GM21367 (cell line): Measurements from ENCODE around the gene LETM1.

Experiments used
- ATAC-seq: cut with Tn5 transposase; IDR thresholded peaks from one replicate; pipeline ENCODE4 v1.9.1; 2021; ENCODE audit not compliant: unreplicated experiment

LETM1 gene

DNA sequence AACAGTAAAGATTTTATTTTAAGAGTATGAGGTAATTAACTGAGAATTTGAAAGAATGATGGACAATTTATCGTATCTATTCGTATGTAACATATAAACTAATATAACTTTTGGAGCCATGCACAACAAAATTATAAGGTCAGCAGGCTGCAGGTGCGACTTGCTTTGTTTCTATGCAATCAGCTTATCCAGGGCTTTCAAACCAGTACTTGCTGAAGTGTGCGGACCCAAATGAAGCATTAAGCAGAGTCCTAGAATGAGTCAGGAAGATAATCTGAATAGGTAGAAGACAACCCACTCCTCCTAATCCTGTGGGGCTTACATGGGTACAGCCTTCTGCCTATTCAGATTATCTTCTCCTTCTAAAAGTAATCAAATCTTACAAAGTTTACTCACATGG, 17.3 kb upstream of the LETM1 start:
- no peak for ATAC-seq

DNA sequence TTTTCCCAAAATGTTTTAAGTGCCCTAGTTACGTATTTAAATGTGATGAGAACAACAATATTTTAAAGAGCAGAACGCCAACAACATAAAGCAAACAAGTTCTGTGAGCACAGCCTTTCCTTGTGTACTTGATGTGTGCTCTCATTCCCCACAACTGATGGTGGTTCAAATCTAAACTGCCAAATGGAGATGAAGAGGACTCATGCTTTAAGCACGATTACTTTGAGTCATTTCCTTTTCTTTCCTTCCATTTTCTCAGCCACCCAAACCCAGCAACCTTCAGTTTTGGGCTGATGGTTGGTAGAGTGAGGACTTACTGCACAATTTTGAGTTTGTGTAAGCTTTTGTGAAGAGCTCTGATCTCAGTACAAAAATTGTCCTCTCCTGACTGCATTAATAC, 16.9 kb upstream of the LETM1 start:
- no peak for ATAC-seq

DNA sequence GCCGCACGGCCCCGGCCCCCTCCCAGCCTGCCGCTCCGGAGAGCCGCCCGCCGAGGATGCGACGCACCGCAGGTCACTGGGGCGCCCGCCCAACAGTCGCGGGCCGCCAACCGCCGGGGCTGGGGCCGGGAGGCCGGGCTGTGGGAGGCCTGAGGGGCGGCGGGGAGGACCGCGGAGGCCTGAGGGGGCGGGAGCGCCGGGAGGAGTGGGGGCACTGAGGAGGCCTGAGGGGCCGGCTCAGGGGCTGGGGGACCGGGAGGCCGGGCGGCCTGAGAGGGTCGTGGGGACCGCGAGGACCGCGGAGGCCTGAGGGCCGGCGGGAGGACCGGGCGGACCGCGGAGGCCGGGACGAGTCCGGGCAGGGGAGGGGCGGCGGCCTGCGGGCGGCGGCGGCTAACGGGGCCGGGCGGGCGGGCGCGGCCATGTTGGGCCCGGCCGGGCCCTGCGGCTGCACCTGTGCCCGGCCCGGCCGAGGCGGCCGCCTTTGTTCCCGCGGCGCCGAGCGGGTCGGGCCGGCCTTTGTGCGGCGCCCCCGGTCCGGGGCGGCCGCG, 15.6 kb upstream of the LETM1 start:
- peak; percentile 14 for ATAC-seq

DNA sequence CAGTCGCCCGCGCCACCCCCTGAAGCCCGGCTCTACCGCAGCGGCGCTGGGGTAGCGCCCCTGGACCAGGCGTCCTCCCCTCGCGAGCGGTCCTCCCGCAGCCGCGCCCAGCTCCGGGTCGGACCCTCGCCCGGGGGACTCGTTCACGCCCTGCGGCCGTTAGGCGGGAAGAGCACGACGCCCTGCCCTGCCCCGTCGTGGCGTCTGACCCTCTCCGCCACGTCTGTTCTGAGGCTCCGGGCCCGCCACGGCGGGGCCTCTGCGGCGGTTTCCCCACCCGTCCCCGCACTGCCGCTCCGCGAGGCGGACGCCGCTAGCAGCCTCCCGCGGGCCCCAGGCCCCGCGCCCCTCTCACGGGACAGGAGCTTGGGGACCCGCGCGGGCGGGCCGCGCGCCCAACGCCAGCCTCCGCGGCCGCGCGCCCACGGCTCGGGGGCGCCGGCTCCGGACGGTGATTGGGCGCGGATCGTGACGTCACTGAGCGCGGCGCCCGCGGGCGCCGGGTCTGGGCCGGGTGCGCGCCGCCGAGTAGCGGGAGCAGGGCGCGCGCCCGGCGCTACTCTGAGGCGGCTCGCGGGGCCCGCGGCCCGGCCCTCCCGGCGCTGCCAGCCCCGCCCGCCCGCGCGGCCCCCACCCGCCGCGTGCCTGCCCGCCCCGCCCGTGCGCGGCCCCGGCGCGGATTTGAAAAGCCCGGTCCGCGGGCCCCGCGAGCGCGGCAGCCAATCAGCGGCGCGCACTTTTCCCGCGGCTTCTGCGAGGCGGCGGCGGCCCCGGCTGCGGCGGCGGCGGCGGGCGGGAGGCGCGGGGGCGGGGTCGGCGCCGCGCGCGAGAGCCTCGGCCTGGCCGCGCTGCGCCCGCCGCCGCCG, 14.9 kb upstream of the LETM1 start, which contains the start of gene NSD2:
Gene NSD2 (plus strand): TSS at position 816 of the 866 bp plus-strand sequence. CDS start 29,262 bp downstream, outside the sequence.
- peak; percentile 37 for ATAC-seq

DNA sequence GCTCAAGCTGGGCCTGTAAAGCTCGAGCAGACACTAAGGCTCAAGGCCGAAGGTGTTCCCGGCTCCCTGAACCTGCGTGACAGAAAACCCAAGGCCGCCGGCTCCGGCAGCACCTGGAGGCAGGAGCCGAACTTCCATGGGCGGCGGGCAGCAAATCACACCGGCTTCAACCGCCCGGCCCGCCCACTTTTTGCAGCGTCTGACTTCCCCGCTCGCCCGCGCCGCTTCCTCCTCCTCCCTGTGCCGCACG, 14.3 kb upstream of the LETM1 start:
- peak; percentile 46 for ATAC-seq

DNA sequence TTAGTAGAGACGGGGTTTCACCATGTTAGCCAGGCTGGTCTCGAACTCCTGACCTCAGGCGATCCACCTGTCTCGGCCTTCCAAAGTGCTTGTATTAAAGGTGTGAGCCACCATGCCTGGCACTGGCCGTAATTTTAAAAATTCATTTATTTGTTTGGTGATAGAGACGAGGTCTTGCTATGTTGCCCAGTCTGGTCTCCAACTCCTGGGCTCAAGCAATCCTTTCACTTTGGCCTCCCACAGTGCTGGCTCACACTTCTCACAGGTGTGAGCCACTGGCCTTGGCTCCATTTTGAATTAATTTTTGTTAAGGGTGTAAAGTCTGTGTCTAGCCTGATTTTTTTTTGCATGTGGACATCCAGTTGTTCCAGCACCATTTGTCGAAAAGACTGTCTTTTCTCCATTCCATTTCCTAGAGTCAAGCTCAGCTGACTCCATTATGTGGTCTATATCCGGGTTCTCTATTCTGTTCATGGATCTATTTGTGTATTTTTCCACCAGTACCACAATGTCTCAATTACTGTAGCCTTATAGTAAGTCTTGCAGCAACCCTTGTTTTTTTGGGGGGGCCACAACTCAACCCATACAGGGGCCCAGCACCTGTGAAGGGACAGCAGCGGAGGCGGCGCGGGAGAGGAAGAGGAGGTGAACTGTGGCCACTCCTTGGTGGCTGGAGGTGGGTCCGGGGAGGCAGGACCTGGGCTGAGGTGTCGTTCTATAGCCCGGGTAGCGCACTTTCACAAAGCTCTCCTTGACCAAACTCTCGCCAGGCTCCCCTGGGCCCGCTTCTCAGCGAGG, 13.8 kb upstream of the LETM1 start:
- peak; percentile 13 for ATAC-seq

DNA sequence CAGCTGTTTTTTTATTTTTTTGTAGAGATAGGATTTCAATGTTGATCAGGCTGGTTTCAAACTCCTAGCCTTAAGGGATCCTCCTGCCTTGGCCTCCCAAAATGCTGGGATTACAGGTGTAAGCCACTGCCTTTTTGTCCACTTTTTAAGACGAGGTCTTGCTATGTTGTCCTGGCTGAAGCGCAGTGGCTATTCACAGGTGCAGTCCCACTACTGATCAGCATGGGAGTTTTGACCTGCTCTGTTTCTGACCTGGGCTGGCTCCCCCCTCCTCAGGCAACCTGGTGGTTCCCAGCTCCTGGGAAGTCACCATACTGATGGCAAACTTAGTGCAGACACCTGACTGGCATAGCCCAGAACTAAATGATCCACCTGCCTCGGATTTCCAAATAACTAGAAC, 13.0 kb upstream of the LETM1 start:
- ATAC-seq, result no peak

DNA sequence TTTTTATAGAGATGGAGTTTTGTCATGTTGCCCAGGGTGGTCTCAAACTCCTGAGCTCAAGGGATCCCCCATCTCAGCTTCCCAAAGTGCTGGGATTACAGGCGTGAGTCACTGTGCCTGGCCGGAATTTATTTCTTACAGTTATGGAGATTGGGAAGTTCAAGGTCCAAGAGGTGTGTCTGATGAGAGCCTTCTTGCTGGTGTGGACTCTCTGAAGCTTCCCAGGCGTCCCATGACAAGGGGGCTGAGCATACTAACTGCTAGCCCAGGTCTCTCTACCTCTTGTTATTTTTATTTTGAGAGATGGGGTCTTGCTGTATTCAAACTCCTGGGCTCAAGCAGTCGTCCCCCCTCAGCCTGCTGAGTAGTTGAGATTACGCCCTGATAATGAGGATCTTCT, 12.3 kb upstream of the LETM1 start:
- ATAC-seq, result no peak

DNA sequence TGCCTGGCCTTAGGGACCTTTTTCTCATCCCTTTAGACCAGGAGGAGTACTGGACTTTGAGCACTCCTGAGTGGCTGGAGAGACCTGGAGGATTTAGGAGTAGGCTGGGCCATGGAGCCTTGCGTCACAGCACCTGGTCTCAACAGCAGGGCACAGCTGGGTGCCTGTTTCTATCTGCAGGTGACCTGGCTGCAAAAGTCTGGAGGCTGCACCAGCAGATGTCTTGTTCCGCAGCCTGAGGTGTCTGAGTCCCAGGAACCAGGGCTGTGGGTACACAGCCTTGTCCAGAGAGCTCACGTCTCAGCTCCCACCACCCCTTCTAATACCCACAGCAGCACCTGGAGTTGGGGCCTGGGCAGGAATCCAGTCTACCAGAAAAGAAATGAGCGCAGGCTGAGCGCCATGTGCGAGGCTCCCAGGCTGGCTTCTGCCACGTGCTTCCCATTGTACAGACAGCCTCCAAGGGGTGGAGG, 10.3 kb upstream of the LETM1 start:
- no peak for ATAC-seq

DNA sequence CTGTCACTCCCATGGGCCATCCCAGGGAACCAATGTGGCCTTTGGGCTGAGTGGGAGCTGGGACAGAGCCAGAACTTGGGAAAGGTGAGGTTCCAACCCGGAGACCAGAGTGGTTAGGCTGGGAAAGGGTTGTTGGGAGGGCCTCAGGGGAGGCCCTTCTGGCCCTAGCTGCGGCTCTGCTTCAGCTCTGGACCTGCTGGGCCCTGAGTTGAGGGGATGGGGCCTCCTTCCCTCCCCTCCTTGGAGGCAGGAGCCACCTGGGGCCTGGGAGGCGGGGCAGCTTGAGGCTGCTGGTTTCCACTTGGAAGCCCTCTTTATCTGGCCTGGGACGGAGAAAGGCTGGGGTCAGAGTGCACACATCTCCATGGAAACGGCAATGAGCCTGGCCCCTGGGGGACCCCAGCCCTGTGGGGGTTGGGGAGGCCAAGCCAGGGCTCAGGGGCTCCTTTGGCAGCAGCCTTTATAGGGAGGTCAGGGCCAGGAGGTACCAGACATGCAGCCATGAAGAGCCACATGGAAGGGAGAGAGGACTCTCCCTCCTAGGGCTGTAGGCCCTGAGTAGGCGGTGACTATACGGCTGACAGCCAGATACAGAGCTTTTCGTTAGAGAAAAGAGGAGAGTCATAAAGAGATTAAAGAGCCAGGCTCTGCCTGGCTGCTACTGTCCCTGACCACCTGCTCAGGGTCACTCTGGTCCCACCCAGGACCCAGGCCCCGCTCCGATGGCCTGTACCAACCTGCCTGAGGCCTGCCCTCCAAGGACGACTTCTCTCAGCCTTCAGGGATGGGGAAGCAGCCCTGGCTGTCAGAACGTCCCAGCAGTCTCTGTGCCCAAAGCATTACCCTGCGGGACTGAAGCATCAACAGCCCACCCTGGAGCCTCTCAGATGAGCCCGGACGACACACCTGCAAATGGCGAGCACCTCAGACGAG, 8.4 kb upstream of the LETM1 start:
- ATAC-seq, result no peak

DNA sequence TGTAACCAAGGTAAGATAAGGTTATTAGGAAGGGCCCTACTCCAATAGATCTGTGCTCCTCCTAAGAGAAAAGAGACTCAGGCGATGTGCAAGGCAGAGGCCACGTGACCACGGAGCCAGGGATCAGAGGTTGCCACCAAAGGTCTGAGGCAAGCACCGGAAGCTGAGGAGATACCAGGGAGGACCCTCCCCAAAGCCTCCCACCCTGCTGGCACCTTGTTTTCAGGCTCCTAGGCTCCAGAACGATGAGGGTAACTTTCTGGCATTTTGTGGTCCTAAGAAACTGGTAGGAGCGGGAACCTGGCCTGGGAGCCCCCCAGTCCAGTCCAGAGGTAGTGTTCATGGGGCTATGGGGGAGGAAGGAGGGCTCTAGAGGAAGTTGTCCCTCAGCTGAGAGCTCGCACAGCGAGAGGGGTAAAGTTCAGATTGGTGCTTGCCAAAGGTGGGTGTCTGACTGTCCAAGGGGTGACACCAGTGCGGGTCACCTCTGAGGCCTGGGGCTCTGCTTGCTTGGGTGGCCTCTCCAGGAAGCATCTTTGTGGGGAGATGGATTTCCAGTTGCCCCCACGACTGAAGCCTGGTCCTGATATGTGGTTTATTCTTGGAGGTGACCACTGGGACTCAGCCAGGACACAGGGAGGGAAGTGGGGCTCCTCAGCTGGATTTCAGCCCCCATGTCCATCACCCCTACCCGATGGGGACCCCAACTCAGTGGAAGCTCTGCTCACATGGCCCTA, 7.5 kb upstream of the LETM1 start:
- ATAC-seq, result no peak

DNA sequence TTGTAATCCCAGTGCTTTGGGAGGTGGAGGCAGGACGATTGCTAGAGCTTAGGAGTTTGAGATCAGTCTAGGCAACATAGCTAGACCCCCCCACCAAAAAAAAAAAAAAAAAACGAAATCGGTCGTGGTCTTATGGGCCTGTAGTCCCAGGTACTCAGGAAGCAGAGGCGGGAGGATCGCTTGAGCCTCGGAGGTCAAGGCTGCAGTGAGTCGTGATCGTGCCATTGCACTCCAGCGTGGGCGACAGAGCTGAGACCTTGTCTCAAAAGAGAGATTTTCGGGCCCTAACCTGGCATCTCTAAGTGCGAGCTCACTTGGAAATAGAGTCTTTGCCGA, 7.0 kb upstream of the LETM1 start:
- ATAC-seq, result no peak

DNA sequence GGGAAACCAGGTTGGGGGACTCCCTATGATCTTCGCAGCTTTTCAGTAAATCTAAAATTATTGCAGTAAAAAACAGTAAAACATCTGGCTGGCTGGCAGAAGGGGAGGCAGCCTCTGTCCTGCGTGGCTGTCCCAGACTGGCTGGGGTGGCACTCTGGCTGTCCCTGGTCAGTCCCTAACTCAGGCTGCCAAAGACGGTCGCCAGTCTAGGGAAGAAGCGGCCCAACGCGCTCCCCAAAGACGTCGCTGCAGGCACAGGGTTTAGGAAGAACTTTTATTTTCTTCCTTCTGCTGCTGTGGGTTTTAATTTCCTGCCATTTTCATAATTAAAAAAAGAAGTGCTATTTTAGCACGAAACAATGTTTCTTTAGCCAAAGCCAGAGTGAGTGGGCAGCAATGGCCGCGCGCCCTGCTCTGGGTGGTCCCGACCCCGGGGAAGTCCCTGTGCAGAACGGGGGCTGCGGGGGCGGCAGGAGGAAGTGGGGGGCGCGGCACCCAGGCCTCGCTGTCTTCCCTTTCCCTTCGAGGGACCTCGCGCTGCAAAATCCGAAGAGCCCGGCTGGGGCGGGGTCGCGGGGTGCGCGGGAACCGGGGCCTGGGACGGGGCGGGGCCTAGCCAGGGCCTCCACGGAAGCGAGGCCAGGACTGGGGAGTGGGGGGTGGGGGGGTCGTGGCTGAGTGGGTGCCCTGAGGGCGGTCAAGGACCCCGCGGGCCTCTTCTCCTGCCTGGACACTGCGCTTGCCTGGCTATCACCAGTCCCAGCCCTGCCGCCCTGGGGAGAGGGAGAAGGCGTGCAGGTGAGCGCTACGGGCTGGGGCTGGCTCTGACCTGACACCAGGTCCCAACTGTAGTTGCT, 6.3 kb upstream of the LETM1 start:
- no peak for ATAC-seq

DNA sequence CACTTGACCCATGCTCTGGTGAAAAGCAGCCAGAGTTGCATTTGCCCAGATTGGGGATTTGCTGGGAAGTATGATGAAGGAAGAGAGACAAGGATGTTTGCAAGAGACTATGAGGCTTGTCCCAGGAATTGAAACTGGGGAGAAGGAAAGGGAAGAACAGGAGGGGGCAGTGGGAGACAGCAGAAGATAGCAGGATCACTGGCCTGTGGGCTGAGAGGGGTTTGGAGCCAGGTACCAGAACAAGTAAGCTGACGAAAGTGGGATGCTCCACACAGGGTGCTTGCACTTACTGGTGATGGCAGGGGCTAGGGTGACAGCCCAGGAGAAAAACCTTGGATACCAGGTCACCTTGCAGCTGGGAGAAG, 3.4 kb upstream of the LETM1 start:
- ATAC-seq, result no peak

DNA sequence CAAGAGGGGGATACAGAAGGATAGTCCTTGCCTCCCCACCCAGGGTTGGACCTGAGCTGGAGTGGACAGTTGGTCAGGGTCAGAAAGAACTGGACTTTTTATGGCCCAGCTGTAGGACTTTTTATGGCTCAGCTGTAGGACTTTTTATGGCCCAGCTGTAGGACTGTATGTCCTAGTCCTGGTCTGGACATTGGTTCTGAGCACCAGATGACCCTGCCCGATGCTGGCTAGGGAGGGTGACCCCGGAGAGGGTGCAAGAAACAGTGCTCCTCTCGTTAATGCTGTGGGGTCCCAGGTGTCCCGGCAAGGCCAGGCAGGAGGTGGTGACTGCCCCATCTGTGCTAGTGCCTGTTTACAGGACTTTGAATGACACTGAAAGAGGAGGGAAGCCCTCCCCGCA, 2.0 kb upstream of the LETM1 start:
- no peak for ATAC-seq

DNA sequence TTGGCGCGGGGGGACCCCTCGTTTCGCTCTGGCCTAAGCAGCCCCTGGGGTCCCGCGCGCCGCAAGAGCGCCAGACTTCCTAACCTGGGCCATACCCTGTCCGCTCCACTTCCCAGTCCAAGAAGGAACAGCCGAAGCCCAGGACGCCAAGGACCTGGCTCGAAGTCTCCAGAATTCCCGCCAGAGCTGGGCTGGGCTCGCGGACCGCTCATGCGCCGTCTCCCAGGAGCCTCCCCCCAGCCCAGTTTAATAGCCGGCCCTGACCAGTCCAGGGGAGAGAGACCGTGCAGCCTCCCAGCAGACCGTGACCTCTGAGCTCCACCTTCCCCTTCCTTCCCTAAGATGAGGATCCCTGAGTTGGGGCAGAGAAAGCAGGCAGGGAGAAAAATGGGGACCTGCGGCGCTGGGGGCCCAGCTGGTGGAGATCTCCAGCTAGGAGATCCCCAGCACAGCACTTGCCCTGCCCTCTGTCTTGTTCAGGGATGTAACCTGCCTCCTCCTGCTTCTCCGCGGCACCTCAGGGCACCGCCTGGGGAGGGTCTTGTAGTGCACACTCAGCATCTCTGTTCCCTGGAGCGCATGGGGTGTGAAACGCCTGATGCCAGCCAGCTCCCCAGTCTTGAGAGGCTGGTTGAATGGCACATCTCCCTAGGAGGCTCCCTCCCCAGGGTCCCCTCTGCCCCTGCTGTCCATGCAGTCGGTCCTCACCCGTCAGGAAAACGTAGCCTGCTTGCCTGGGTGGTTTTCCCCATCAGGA, 1.2 kb upstream of the LETM1 start:
- no peak for ATAC-seq

DNA sequence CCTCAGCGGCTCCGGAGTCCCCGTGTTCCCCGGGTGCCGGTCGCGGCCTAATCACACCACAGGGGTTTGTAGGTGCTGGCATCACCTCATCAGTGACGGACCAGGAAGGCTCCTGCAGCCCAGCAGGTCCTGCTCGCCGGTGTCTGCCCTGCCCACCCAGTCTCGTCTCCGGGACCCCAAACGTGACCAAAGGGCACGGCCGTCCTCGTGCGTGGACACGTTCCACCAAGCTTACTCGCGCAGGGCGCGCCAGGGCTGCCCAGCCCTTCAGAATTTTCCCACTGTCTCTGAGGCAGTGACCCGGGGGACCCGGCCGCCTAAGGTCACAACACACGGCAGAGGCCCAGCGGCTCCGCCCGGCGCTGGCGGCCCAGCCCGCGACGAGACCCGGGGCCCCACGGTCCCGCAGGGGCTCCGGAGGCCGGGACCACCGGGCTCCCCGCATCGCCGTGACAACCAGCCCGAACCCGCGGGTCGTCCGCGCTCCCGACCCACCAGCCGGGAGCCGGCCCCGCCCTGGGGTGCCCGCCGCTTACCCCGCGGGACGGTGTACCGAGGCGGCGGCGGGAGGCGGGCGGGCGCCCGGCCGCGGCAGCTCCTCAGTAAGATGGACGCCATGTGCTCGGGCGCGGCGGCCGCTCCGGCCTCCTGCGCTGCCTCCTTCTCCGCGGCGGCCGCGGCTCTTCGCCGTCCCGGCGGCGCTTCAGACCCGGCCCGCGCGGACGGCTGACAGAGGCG, 454 bp downstream of the LETM1 start:
- ATAC-seq, result peak; percentile 18

DNA sequence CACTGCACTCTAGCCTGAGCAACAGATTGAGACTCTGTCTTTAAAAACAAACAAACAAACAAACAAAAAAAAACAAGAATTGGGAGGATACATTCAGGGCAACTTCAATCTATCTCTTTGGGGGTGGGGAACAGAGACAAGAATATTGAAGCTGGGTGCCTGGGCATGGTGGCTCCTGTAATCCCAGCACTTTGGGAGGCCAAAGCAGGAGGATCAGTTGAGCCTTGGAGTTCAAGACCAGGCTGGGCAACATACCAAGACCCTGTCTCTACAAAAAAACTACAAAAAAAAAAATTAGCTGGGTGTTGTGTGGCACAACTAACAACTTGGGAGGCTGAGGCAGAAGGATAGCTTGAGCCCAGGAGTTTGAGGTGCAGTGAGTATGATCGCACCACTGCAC, 1.2 kb downstream of the LETM1 start:
- no peak for ATAC-seq
